Ammon's horn (tissue), 1 donor: ENCODE data around the gene HIVEP3.

Source experiments
- DNase-seq: peaks from one replicate; pipeline ENCODE4 v3.0.0-alpha.2; 2016; ENCODE audit warnings: low spot score

HIVEP3 gene

GRCh38 chr1:41631154-41631553, 287.6 kb downstream of the HIVEP3 start:
- no peak for DNase-seq

GRCh38 chr1:41629571-41629970, 289.2 kb downstream of the HIVEP3 start:
- no peak for DNase-seq

GRCh38 chr1:41629141-41629540, 289.6 kb downstream of the HIVEP3 start:
- no peak for DNase-seq

- no peak for DNase-seq
These were observed 291.0 kb downstream of the HIVEP3 start for GRCh38 chr1:41627491-41628280.

- DNase-seq: no peak
These were observed 291.9 kb downstream of the HIVEP3 start for GRCh38 chr1:41626616-41627375.

- DNase-seq: no peak
These were observed 292.6 kb downstream of the HIVEP3 start for GRCh38 chr1:41626146-41626545.

GRCh38 chr1:41623736-41624135, 295.0 kb downstream of the HIVEP3 start:
- DNase-seq: no peak

GRCh38 chr1:41622859-41623732, 295.6 kb downstream of the HIVEP3 start:
- DNase-seq: no peak

- no peak for DNase-seq
These were observed 296.3 kb downstream of the HIVEP3 start for GRCh38 chr1:41622402-41622801.

GRCh38 chr1:41621791-41622190, 296.9 kb downstream of the HIVEP3 start:
- DNase-seq: no peak

GRCh38 chr1:41621256-41621655, 297.5 kb downstream of the HIVEP3 start:
- no peak for DNase-seq

- DNase-seq: no peak
These were observed 298.2 kb downstream of the HIVEP3 start for GRCh38 chr1:41620365-41621169.

GRCh38 chr1:41619511-41620364, 299.0 kb downstream of the HIVEP3 start:
- no peak for DNase-seq

- DNase-seq: no peak
These were observed 299.9 kb downstream of the HIVEP3 start for GRCh38 chr1:41618871-41619270.

- peak; percentile 97 for DNase-seq
These were observed 300.5 kb downstream of the HIVEP3 start for GRCh38 chr1:41618066-41618825.

GRCh38 chr1:41617336-41617735, 301.4 kb downstream of the HIVEP3 start:
- DNase-seq: no peak

GRCh38 chr1:41616563-41616962, 302.2 kb downstream of the HIVEP3 start:
- no peak for DNase-seq

GRCh38 chr1:41615981-41616380, 302.7 kb downstream of the HIVEP3 start:
- no peak for DNase-seq

GRCh38 chr1:41615316-41615715, 303.4 kb downstream of the HIVEP3 start:
- DNase-seq: no peak

GRCh38 chr1:41614818-41615217, 303.9 kb downstream of the HIVEP3 start:
- no peak for DNase-seq
